KBM-7 (cell line): Measurements from ENCODE around the gene NIPBL.
"Not testable (repeated sequence)": the region's sequence is repeated elsewhere in the genome, so short reads cannot be mapped to it uniquely, and the experiment has no call there.

ENCODE experiments used
- DNase-seq: peaks from one replicate; pipeline ENCODE4 v3.0.0-alpha.2; 2015
- in situ Hi-C: fragments of 300-500 bp; cut with MboI; formaldehyde crosslinking; loops from 2 replicates; pipeline ENCODE4 v1.14.3; 2020; ENCODE audit warnings: low sequenced_read_pairs, low pct_unique_long_range_greater_than_20kb, mixed read lengths

The NIPBL gene, protein sequence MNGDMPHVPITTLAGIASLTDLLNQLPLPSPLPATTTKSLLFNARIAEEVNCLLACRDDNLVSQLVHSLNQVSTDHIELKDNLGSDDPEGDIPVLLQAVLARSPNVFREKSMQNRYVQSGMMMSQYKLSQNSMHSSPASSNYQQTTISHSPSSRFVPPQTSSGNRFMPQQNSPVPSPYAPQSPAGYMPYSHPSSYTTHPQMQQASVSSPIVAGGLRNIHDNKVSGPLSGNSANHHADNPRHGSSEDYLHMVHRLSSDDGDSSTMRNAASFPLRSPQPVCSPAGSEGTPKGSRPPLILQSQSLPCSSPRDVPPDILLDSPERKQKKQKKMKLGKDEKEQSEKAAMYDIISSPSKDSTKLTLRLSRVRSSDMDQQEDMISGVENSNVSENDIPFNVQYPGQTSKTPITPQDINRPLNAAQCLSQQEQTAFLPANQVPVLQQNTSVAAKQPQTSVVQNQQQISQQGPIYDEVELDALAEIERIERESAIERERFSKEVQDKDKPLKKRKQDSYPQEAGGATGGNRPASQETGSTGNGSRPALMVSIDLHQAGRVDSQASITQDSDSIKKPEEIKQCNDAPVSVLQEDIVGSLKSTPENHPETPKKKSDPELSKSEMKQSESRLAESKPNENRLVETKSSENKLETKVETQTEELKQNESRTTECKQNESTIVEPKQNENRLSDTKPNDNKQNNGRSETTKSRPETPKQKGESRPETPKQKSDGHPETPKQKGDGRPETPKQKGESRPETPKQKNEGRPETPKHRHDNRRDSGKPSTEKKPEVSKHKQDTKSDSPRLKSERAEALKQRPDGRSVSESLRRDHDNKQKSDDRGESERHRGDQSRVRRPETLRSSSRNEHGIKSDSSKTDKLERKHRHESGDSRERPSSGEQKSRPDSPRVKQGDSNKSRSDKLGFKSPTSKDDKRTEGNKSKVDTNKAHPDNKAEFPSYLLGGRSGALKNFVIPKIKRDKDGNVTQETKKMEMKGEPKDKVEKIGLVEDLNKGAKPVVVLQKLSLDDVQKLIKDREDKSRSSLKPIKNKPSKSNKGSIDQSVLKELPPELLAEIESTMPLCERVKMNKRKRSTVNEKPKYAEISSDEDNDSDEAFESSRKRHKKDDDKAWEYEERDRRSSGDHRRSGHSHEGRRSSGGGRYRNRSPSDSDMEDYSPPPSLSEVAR (N-terminal part only)

DNA sequence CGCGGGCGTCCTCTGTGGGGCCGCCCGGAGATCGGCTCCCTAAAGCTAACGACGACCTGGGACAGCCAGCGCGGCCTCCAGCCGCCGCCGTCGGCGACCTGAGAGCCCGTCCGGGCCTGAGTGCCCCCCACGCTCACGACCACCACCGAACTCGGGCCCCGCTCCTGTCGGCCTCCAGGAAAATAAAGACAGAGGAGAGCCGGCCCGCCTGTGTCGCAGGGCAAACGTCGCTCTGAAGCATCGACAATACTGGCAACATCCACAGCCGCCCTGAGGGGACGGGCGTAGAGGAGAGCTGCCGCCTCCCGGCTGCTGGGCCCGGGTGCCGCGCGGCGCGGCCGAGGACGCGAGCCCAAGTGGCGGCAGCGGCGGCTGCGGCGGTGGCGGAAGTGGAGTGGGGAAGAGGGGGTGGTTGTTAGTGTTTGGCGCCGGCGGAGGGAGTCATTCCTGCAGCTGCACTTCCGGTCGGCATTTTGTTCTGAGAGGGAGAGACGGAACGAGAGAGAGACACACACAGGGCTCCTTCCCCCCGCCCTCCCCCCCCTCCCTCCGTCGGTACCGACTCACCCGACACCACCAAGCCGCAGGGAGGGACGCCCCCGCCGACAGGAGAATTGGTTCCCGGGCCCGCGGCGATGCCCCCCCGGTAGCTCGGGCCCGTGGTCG lies at the start of gene NIPBL:
Gene NIPBL (plus strand): TSS at position 471 of the 666 bp plus-strand sequence. CDS start 76,928 bp downstream, outside the sequence.
- in situ Hi-C loops = no loop called here

DNA sequence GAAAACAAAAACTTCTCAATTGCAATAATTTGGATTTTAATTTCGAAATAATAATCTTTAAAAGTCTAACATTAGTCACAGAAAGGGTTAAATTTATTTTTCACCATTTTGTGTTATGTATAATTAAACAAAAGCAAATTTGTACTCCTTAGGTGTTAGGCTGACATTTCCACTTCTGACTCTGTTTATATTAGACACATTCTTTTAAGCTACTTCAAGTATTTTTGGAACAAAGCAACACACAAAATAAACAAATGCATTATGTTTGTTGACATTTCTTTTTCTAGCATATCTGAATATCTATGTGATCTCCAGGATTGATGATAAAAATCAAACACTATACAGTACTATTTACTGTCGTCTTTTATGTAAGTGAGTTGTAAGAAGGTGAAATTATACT lies 44.3 kb upstream of the NIPBL start:
- DNase-seq = no peak
- in situ Hi-C loops = no loop called here

More for the DNA sequence above, at the start of gene NIPBL:
- peak; percentile 96 for DNase-seq

DNA sequence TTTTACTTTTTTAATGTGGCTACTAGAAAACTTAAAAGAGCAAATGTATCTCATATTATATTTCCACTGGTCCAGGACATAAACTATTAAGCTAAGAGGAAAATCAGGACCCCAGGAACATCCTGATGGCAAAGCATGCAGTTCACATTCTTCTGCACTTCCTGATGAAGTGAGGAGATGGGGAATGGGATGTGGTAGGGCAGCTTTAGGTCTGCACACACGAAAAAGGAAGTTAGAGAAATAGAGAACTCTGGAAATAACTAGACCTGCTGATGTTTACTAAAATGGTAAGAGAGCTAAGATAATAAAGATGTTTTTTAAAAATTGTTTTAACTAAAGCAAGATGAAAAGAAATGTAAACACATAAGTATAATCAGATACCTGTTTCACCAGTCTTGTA lies 39.7 kb upstream of the NIPBL start:
- in situ Hi-C loops = no loop called here
- peak; percentile 49 for DNase-seq

DNA sequence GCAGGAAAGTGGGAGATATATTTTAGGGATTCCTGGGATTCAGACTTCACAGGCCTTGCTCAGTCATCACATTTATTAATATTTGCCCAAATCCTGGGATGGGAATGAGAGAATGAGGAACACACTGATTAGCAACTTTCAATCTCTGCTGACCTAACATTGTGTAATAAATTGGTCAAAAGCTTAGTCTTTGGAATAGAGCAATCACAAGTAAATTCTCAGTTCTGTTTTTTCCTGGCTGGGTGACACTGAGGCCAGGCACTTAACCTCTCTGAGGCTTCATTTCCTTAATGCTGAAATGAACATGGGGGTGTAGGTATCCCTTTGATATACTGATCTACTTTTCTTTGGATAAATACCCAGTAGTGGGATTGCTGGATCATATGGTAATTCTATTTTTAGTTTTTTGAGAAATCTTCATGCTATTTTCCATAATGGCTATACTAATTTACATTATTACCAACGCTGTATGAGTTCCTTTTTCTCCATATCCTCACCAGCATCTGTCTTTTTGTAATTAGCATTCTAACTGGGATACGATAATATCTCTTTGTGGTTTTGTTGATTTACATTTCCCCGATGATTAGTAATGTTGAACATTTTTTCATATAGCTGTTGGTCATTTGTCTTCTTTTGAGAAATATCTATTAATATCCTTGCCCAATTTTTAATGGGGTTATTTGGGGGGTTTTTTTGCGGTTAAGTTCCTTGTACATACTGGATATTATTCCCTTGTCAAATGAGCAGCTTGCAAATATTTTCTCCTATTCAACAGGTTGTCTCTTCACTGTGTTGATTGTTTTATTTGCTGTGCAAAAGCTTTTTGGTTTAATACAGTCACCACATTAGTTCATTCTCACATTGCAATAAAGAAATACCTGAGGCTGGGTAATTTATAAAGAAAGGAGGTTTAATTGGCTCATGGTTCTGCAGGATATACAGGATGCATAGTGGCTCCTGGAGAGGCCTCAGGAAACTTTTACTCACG lies 36.8 kb upstream of the NIPBL start:
- DNase-seq = no peak
- in situ Hi-C loops = no loop called here

DNA sequence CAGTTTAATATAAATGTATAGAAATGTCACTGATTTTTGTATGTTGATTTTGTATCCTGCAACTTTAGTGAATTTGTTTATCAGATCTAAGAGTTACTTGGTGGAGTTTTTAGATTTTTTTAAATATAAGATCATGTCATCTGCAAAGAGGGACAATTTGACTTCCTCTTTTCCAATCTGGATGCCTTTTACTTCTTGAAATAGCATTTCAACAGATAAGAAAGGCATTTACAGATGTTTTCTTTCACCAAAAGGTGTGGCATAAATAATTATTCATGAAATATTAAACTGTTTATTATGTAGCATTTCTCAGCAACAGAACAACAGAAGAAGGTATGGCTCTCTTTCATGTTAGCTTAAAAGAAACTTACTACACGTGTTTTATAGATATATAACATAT lies 34.9 kb upstream of the NIPBL start:
- DNase-seq = peak; percentile 48
- in situ Hi-C loops = no loop called here

DNA sequence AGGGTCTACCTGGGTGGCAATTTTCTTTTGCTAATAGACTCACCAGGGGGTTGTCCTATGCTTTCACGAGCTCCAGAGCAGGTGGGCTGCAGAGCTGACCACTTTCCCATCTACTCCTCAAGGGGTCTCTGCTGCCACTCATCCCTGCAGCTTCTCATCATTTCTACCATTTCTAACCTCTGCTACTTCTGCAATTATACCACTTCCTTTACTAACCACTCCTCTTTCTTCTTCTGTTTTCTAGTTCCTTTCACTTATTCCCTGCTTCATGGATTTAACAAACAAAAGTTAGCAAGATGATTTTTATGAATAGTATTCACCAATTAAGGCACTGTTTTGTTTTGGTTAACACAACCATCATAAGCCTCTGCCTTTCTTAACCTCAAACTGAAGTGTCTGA lies 34.5 kb upstream of the NIPBL start:
- peak; percentile 62 for DNase-seq
- in situ Hi-C loops = no loop called here

DNA sequence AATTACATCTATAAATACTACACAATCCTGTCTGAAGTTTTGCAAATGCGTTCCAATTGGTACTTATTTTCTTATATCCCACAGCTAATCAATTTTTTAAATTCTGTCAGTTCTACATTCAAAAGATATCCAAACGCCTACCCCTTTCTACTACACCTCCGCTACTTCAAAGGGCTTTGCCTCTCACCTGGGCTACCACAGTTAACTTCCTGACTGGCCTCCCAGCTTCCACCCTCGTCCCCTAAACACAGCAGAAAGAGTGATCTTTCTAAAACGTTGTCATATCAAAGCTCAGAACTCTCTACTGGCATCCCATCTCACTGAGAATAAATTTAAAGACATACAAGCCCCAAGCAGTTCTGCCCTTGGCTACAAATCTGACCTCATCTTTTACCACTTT lies 32.3 kb upstream of the NIPBL start:
- in situ Hi-C loops = no loop called here
- no peak for DNase-seq

DNA sequence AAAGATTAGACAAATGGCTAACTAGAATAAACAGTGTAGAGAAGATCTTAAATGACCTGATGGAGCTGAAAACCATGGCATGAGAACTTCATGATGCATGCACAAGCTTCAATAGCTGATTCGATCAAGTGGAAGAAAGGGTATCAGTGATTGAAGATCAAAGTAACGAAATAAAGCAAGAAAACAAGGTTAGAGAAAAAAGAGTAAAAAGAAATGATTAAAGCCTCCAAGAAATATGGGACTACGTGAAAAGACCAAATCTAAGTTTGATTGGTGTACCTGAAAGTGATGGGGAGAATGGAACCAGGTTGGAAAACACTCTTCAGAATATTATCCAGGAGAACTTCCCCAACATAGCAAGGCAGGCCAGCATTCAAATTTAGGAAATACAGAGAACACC lies 28.0 kb upstream of the NIPBL start:
- in situ Hi-C loops = not testable (repeated sequence)

DNA sequence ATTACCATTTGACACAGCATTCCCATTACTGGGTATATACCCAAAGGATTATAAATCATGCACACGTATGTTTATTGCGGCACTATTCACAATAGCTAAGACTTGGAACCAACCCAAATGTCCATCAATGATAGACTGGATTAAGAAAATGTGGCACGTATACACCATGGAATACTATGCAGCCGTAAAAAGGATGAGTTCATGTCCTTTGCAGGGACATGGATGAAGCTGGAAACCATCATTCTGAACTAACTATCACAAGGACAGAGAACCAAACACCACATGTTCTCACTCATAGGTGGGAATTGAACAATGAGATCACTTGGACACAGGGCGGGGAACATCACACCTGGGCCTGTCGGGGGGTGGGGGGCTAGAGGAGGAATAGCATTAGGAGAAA lies 23.7 kb upstream of the NIPBL start:
- in situ Hi-C loops = loop anchor here (25.0 kb wide), 1 partner anchor 116 kb away; no protein-coding TSS in a partner anchor
- DNase-seq = not testable (repeated sequence)

More for the DNA sequence above, 28.0 kb upstream of the NIPBL start:
- DNase-seq = not testable (repeated sequence)

DNA sequence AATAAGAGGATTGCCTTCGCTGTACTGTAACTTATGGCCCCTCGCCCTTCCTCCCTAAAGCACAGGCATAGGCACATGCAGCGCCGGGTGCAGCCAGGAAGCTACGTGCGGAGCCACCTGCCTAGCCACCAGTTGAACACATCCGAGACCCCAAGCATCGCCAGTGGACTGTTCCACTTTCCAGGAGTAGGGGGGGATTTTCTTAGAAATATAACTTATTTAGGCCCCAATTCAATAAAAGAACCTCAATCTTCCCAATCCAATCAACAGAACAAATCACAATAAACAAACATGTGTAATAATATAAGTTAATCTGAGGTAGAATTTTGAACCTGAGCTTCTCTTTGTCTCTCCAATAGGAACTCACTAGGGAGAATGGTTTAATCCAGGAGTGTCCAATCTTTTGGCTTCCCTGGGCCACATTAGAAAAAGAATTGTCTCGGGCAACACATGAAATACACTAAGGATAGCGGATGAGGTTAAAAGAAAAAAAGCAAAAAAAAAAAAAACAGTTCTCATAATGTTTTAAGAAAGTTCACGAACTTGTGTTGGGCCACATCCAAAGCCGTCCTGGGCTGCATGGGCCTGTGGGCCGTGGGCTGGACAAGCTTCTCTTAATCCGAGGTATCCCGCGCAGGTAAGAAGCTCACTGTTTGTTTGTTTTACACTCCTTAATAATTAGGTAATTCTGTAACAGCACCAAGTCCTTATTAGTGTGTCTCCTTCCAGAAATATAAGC lies 22.0 kb upstream of the NIPBL start:
- DNase-seq = no peak
- in situ Hi-C loops = loop anchor here (25.0 kb wide), 1 partner anchor 117 kb away; no protein-coding TSS in a partner anchor

DNA sequence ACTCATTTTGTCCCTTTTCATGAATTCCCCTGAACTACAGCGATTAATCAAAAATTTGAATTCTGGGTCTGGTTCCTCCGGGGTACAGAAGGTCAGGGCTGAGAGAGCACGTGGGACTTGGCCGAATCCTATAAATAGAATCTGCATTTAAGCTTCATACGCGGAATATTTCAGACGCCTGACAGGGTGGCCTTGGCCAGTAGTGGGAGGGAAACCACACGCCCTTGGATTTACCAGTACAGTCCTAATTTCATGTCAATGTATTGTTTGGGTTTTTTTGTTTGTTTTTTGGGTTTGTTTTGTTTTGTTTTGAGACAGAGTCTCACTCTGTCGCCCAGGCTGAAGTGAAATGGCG lies 21.5 kb upstream of the NIPBL start:
- DNase-seq = no peak
- in situ Hi-C loops = loop anchor here (25.0 kb wide), 1 partner anchor 118 kb away; no protein-coding TSS in a partner anchor

DNA sequence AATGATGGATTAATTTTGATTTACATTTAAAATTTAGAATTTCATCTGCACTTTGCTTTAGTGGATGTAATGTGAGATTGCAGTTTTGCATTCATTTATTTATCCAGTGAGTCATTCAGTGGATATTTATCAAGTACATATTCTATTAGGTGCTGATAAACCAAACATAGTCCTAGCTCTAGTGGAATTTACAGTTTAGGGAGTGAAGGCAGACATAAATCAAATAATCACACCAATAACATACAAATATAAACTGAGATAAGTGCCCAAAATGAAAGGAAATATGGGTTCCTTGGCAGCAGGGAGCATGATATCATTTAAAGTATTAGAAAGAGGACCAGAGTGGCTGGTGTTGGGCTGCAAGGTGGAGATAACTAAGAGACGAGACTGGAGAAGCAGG lies 14.7 kb upstream of the NIPBL start:
- in situ Hi-C loops = loop anchor here (25.0 kb wide), 1 partner anchor 125 kb away; no protein-coding TSS in a partner anchor
- no peak for DNase-seq

DNA sequence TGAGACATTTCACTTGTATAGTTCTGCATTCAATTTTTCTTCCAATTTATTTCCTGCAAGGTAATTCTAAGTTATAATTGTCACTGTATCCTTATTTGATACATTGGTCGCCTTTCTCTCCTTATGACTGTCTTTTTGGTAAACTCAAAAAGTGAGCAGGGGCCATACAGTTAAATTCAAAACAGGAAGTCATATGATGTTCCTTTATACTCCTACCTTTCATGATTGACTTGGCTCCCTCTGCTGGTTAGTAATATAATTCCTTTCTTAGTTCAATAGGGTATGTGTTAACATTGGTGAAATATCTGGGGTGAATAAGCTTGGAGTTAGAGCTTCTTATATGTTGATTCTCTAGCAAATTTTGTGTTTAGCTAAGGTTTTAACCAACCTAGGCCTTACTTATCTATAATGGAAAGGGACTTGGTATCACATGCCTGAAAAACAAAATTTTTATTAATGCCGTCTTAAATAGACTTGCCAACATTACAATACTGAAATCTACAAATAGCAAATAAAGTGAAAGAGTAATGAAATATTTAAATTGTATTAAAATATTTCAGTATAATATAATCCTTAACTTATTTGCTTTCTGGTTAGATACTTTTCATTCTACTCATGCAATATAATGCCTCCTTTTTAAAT lies 6.0 kb upstream of the NIPBL start:
- in situ Hi-C loops = loop anchor here (25.0 kb wide), 1 partner anchor 133 kb away; no protein-coding TSS in a partner anchor

DNA sequence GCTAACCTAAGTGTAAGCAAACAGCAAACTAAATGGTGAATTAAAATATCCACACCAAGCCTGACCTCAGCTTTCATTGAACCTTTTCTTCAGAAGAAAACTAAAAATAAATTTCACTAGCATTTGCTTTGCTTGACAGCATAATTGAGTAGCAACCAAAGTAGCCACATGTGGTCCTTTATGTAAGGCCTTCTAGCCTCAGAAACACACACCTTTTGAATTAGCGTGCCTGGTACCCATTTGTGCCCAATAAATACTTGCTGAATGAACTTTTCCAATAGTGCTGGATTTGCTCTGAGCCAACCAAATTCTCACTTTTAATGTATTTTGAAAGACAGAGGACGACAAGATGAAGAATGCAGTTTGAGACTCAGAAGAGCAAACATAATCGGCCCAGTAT lies 2.1 kb upstream of the NIPBL start:
- in situ Hi-C loops = loop anchor here (25.0 kb wide), 1 partner anchor 137 kb away; no protein-coding TSS in a partner anchor

More for the DNA sequence above, 6.0 kb upstream of the NIPBL start:
- DNase-seq = peak; percentile 84

DNA sequence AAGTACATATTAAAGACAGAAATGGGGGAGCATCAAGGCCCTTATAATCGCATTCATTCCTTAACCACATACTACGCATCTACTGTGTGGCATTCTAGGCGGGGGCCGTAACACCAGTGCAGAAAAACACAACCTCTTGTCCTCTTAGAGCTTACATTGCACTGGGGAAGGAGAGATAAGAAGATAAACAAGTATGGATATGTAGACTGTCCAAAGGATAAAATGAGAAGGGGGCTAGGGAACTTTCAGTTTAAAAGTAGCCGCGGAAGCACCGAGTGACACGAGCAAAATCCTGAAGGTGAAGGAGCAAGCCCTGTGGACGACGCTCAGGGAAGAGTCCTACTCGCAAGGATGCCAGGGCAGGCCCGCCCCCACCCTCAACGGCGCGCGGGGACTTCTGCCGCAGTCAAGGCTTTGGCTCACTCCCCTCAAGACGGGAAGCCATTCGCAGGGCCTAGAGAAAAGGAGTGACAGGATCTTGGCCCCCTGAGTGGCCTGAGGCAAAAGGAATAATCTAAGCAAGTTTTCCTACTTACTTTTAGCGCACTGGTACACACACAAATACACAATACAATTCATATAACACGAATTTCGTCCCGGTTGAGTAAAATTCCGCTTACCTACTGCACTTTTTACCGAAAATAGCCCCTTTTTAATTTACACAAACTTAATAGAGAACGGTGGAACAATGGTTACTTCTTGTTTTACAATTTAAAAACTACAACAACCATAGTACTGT lies 1.3 kb upstream of the NIPBL start:
- in situ Hi-C loops = no loop called here
- peak; percentile 74 for DNase-seq

More for the DNA sequence above, 2.1 kb upstream of the NIPBL start:
- DNase-seq = peak; percentile 35

DNA sequence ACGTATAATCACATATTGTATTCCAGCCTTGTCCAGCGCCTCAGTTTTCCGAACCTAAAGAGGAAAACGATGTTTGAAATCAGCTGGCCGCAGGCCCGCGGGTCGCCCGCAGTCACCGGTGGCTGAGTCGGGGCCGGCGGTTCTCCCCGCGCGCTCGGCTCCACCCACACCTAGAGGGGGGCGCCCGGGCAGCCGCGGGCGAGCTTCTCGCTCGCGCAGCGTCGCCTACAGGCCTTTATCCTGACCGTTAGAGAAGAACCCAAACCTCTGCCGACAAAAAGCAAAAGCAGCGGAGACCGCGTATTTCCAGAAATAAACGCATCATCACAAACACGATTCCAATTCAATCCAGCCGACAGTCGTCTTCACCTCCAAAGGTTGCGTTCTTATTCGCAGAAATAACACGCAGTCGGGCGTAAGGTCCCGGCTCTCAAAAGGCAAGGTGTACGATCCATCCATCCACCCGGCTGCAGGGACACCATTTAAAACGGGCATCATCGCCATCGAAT lies 725 bp upstream of the NIPBL start:
- in situ Hi-C loops = no loop called here
- DNase-seq = peak; percentile 86
